Neuron (in vitro differentiated cells): ENCODE data around the gene COL8A1.

Experiments
- H2AFZ ChIP-seq: one replicate; pipeline ENCODE4 v1.6.1; 2013; ENCODE audit warnings: low read depth, mild to moderate bottlenecking, inconsistent platforms, low read length, moderate library complexity
- H3K27me3 ChIP-seq: one replicate; pipeline ENCODE4 v1.6.1; 2013; ENCODE audit warnings: low read length; ENCODE audit not compliant: insufficient read depth
- H3K36me3 ChIP-seq: one replicate; pipeline ENCODE4 v1.6.1; 2013; ENCODE audit warnings: low read length; ENCODE audit not compliant: insufficient read depth
- H3K4me1 ChIP-seq: one replicate; pipeline ENCODE4 v1.6.1; 2013; ENCODE audit warnings: low read length; ENCODE audit not compliant: insufficient read depth
- H3K4me3 ChIP-seq: 2 replicates; pipeline ENCODE4 v1.5.1; 2013; ENCODE audit warnings: mild to moderate bottlenecking, low read length, moderate library complexity
- H3K9me3 ChIP-seq: one replicate; pipeline ENCODE4 v1.6.1; 2013; ENCODE audit warnings: low read length

COL8A1 gene

DNA sequence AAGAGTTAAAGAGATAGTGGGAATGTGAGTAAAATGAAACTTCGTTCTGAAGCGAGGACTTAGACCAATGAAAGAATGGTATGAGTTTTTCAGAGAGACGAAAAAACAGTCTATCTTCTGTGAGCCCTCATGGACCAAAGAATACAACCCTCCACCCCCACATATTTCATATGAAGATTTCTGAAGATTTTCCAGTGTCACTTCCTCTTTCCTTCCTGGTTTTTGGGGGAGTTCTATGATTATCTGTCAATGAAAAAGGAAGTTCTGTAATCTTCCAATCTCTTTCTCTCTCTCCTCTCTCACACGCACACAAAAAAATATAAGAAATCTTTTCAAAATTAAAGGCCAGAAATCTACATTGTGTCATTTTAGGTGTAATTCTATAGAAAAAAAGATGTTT is 206.9 kb downstream of the COL8A1 start:
- H3K36me3 ChIP-seq: peaks cover 13% of the 10 kb centered on the region
- peaks cover 6% of the 10 kb centered on the region for H3K4me1 ChIP-seq
- H3K27me3 ChIP-seq: no peaks in the 10 kb centered on the region
- no peak overlapping the region for H3K4me3 ChIP-seq
- H2AFZ ChIP-seq: no peak overlapping the region
- no peaks in the 10 kb centered on the region for H3K9me3 ChIP-seq

DNA sequence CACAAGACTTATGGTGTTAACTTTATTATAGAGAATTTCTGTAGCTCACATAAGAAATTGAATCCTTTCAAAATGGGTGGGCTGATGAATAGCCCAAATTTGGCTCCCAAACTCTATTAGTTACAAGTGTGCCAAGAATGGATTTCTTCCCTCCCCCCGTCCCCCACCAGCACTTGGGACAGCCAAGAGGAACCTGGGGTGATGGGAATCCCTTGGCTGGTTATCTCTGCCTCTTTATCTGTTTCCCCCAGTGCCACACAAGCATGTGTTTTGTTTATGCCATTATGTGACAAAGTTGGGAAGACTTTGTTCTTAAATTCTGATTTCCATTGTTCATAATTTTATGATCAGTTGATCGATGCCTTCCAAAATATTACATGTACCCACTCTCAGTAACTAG is 207.6 kb downstream of the COL8A1 start:
- H3K27me3 ChIP-seq: no peaks in the 10 kb centered on the region
- H3K4me3 ChIP-seq: no peak overlapping the region
- peaks cover 6% of the 10 kb centered on the region for H3K4me1 ChIP-seq
- H2AFZ ChIP-seq: no peak overlapping the region
- H3K9me3 ChIP-seq: no peaks in the 10 kb centered on the region
- H3K36me3 ChIP-seq: peaks cover 18% of the 10 kb centered on the region

DNA sequence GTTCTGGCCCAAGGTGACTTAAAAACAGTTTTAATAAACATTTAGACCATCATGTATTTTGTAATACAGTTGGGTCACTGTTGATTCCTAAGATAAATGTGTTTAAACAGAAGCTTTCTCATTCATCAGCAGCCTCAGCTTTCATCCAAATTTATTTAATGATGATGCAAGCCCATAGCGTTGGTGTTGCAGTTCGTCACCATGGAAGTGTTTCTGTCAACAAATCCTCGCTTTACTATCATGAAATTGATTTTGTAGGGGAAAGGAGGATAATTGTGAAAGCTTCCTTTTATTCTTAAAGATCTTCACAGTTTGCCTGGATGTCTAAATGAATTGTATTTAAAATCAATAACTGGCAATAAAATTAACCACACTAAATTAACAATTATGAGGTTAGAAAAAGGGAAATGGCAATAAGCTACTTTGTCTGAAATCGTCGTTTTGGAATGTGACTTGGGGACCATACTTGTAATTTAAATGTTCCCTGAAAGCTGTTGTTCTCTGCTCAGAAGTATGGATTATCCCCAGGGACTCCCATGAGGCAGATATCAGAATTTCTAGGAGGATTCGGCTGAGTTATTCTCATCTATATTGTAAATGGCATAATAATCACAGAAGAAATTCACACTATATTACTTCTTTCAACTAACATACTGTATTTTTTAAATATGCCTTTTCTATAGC is 208.2 kb downstream of the COL8A1 start:
- H3K9me3 ChIP-seq: no peaks in the 10 kb centered on the region
- no peak overlapping the region for H3K4me3 ChIP-seq
- H3K36me3 ChIP-seq: peaks cover 18% of the 10 kb centered on the region
- no peaks in the 10 kb centered on the region for H3K27me3 ChIP-seq
- no peak overlapping the region for H2AFZ ChIP-seq
- peaks cover 6% of the 10 kb centered on the region for H3K4me1 ChIP-seq

DNA sequence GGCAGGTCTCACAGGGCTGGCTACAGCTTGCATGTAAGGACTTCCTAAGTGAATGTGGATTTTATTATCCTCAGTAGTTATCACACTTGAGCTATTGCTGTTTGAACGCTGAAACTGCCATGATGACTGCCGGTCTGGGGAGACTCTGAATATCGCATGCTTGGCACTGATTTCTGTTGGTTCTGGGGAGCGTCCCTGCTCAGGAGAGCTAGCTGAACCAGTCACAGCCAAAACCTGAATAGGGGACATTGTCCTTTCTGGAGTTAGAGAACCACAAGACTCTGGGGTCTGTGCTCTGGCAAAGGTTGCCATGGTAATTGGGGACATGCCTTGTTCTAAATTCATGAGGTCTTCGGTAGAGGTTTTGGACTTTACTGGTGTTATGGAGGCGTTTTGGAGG is 210.0 kb downstream of the COL8A1 start:
- Histone ChIP-seq H3K27me3 (no peaks in the 10 kb centered on the region), H3K4me1 (peaks cover 6% of the 10 kb centered on the region), H3K9me3 (no peaks in the 10 kb centered on the region), H3K4me3 (no peak overlapping the region), H2AFZ (no peak overlapping the region), H3K36me3 (peaks cover 18% of the 10 kb centered on the region)
